ENCODE data around the gene LEF1.
"Not testable (repeated sequence)": the region's sequence is repeated elsewhere in the genome, so short reads cannot be mapped to it uniquely, and the experiment has no call there.

LEF1 gene

DNA sequence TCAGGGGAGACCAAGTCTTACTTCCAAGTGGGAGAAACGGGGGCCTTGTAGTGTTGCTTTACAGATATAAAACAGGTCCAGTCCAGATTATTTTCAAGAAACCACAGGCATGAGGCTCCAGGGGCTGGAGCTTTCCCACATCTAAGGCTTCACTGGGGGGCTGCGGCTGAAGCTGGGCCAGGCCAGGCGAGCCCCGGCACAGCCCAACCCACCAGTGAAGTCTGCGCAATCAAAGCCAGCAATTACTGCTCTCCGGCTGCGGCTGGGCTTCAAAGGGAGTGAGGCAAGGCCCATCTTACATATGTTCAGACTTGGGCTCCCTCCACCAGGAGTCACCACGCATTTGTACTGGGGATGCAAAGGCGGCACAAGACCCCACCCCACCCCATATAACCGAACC, 117.4 kb downstream of the LEF1 start:
- TF ChIP-seq, protein P1, sequence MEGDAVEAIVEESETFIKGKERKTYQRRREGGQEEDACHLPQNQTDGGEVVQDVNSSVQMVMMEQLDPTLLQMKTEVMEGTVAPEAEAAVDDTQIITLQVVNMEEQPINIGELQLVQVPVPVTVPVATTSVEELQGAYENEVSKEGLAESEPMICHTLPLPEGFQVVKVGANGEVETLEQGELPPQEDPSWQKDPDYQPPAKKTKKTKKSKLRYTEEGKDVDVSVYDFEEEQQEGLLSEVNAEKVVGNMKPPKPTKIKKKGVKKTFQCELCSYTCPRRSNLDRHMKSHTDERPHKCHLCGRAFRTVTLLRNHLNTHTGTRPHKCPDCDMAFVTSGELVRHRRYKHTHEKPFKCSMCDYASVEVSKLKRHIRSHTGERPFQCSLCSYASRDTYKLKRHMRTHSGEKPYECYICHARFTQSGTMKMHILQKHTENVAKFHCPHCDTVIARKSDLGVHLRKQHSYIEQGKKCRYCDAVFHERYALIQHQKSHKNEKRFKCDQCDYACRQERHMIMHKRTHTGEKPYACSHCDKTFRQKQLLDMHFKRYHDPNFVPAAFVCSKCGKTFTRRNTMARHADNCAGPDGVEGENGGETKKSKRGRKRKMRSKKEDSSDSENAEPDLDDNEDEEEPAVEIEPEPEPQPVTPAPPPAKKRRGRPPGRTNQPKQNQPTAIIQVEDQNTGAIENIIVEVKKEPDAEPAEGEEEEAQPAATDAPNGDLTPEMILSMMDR (conservative IDR thresholded peaks at IDR 0.05; ENCODE audit: low read depth, low read length), result no peak
- DNase-seq (ENCODE audit: low read depth), result no peak
- H3K4me3 ChIP-seq (ENCODE audit: low read depth, low read length), result no peak overlapping the region

DNA sequence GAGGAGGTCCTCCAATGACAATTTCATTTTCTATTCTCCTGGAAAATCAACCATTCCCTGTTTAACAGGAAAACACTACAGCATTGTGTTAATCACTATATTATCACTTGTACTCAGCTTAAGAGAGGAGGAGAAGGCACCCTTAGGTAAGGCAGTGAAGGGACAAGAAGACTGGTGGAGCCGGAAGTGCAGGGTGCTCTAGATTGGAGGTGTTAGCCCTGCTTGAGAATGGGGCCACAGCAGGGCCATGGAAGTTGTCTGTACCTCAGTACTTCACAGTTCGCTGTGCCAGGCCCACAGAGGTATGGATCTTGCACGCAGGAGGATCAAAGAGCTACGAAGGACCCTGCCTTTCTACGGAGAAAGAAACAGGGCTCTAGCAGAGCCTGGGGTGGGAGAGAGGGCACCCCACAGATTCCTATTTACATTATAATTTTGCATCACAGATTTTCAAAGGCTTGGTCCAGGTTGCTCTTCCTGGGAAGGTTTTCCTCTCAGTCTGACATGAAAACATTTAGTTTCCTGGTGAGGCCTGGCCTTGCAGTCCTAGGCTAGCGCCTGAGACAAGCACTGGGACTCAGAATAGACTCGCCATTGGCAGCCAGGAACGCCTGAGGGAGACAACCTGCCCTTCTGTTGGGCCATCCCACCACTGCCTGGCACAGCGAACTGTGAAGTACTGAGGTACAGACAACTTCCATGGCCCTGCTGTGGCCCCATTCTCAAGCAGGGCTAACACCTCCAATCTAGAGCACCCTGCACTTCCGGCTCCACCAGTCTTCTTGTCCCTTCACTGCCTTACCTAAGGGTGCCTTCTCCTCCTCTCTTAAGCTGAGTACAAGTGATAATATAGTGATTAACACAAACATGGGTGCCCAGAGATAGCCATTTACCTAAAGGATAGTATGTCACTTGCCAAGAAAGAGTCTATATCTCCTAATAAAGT, 118.3 kb downstream of the LEF1 start:
- H3K4me3 ChIP-seq (ENCODE audit: low read depth, low read length); DNase-seq (ENCODE audit: low read depth): not testable (repeated sequence)

DNA sequence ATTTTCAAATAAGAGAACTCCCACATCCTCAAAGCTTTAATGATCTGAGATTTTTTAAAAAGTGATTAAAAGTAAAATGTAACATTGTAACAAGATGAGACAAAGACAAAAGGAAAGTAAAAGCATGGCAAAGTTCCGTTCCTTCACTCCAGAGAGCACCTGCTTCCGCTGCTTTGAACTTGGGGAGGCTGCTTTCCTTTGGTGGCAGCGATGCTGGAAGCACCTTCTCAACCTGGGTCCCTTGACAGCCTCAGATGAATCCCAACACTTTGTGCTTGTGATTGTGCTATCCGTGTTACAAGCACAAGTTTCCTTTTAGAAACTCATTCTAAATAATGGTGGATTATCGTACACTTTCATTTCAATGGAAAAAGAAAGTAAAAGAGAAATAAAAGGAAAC, 119.3 kb downstream of the LEF1 start:
- no peak overlapping the region for H3K4me3 ChIP-seq (ENCODE audit: low read depth, low read length)
- TF ChIP-seq, protein P1 (conservative IDR thresholded peaks at IDR 0.05; ENCODE audit: low read depth, low read length), result no peak
- DNase-seq (ENCODE audit: low read depth), result no peak

- H3K4me3 ChIP-seq (ENCODE audit: low read depth, low read length), result no peak overlapping the region
- TF ChIP-seq, protein P1 (conservative IDR thresholded peaks at IDR 0.05; ENCODE audit: low read depth, low read length), result no peak
- DNase-seq (ENCODE audit: low read depth), result no peak
Observed at GRCh38 chr4:108048997-108049396, 119.7 kb downstream of the LEF1 start.

GRCh38 chr4:108048157-108048556, 120.6 kb downstream of the LEF1 start:
- TF ChIP-seq, protein P1 (conservative IDR thresholded peaks at IDR 0.05; ENCODE audit: low read depth, low read length), result no peak
- no peak overlapping the region for H3K4me3 ChIP-seq (ENCODE audit: low read depth, low read length)
- DNase-seq (ENCODE audit: low read depth), result no peak

DNA sequence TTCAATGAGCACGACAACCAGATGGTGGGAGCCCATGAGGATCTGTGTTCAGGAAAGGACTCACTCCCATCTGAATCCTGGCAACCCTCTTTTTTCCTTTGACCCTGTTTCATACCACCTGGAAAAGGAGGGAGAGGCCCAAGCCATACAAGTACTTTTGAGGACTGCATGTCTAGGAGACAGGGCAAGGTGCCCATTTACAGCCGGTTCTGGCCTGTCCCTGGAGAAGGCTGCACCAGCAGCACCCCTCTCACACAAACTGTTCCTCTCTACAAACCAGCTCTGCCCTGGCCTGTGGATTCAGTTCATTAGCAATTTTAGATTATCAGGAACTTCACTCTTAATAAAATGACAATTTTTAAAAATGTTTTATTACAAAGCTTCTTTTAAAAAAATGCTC, 121.5 kb downstream of the LEF1 start:
- H3K4me3 ChIP-seq (ENCODE audit: low read depth, low read length), result no peak overlapping the region
- DNase-seq (ENCODE audit: low read depth), result no peak
- TF ChIP-seq, protein P1 (conservative IDR thresholded peaks at IDR 0.05; ENCODE audit: low read depth, low read length), result no peak

DNA sequence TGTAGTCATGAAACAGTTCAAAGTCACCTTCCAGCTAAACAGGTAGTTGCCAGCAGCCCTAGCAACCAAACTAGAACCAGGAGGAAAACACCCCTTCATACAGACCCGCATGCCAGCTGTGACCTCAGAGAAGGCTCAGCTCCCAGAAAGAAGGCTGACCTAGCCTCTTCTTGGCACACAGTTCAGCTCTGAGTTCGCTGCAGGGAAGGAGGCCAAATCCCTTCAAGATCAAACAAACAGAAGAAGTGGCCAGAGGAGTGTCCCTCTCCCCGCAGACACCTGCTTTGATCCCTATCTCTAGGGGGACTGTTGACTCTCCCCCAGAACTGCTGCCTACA, 123.1 kb downstream of the LEF1 start:
- DNase-seq (ENCODE audit: low read depth), result no peak
- TF ChIP-seq, protein P1 (conservative IDR thresholded peaks at IDR 0.05; ENCODE audit: low read depth, low read length), result no peak
- H3K4me3 ChIP-seq (ENCODE audit: low read depth, low read length), result no peak overlapping the region
